GM18861 (cell line): ENCODE data around the gene WDPCP.
A peak's percentile ranks its signal among the peaks of the same experiment; 100 is the strongest.
"Not testable (repeated sequence)": the region's sequence is repeated elsewhere in the genome, so short reads cannot be mapped to it uniquely, and the experiment has no call there.

Source experiments
- ATAC-seq: cut with Tn5 transposase; IDR thresholded peaks from one replicate; pipeline ENCODE4 v1.9.1; 2021; ENCODE audit not compliant: unreplicated experiment

Gene WDPCP

DNA sequence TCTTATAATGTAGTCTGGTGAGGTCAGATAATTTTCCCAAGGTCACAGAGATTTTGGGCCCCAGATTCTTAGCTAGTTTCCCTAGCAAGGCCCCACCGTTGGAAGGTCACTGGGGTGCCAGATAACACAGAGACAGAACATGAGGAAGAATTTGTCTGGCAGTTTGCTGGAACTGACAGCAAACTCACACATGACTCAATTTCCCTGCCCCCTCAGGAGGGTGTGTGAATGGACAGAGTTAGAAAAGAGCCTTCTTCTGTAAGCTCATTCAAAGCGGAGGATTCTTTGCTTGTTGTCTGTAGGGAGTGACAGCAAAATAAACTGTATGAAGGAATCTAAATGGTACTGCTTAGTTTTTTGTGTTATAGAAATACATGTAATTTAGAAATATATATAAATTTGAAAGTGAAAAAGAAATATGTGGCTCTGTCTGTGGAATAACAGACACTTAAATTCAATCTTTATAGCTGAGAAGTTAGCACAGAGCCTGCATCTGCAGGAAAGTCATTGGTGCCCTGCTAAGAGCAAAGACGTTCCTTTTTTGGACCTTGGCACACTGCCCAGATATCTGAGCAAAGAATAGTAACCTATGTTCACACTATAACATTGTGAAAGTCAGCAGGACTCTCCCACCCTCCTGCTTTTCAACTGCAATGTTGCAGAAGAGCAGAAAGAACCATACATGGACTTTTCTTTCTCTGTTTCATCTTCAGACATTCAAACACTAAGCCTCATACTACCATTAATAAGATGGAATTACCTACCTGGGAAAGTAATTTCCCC lies 2.5 kb upstream of the WDPCP start:
- ATAC-seq, result no peak

DNA sequence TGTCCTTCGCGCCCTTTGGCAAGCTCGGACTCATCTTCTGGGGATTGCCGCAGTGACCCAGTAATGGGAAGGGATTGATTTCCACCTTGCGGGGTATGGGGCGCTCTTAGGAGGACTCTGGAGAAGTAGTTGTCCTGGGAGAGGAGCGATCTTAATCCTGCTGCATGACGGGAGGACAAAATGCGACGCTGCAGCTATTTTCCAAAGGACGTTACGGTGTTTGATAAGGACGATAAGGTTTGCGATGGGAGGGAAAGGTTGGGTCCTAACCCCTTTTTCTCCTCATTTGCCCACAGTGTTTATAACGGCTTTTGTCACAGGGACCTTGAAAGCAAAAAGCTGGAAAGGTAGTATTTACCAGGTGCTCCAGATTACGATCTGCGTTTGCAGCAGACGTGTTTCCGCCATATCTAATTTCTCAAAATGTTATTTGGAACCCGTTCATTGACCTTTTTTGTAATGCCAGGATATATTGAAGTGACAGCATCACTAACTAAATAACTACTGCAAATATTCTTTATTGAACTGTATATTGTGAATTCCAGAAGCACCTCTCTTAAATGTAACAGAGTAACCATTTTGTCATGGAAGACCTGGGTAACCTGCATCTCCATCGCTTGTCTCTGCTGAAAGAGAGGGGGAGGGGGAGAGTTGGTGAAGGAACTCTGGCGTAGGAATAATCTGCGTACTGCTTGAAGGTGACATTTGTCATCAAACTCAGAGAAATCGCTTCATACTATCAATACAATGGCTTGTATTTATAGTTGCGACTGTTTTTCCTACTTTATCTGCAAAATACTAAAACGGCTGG lies 1.1 kb upstream of the WDPCP start:
- no peak for ATAC-seq

DNA sequence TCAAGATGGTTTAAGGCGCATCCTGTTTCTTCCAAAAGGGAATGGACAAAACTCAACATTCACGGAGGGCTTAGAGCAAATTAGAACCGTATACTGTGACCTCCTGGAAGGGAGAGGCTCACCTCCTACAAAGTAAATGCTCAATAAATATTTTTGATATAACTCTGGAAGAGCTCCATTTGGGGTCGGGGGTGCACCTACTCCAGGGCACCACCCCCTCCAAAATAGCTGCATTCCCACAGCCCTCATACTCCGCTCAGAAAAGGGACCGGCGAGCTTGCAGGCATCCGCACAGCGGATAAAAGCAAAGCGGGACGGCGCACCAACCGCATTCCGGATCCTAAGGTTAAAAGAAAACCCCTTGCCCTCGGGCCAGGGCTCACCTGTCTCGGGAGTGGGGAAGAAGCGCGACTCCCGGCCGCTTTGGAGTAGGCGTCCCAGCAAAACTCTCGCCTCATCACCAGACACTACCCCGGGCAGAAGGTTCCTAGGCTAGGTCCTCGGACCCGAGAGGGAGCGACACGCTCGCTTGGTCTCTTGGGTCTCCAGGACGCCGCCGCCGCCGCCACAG lies 378 bp downstream of the WDPCP start:
- no peak for ATAC-seq

DNA sequence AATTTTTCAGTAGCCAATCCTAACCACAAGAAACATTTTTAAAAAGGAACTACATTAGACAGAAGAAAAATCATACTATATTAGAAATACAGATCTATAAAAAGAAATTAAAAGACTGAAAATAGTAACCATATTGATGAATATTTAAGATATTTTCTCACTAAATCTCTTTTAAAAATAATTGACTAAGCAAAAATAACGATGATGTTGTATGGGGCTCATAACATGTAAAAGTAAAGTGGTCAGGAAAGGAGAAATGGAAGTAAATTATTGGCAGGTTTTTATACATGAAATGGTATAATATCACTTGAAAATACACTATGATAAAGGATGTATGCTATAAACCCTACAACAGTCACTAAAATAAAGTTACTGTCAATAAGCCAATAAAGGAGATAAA lies 5.4 kb downstream of the WDPCP start:
- no peak for ATAC-seq

- ATAC-seq, result no peak
Observed at GRCh38 chr2:63581298-63581961, 6.8 kb downstream of the WDPCP start.

GRCh38 chr2:63580651-63581297 lies 7.5 kb downstream of the WDPCP start:
- ATAC-seq, result no peak

- no peak for ATAC-seq
Observed at GRCh38 chr2:63578767-63579166, 9.5 kb downstream of the WDPCP start.

GRCh38 chr2:63576546-63576945 lies 11.7 kb downstream of the WDPCP start:
- no peak for ATAC-seq

GRCh38 chr2:63573726-63574345 lies 14.4 kb downstream of the WDPCP start:
- not testable (repeated sequence) for ATAC-seq

- ATAC-seq, result not testable (repeated sequence)
Observed at GRCh38 chr2:63573026-63573425, 15.3 kb downstream of the WDPCP start.

- ATAC-seq, result no peak
Observed at GRCh38 chr2:63572001-63572400, 16.3 kb downstream of the WDPCP start.

- ATAC-seq, result no peak
Observed at GRCh38 chr2:63571291-63571690, 17.0 kb downstream of the WDPCP start.

DNA sequence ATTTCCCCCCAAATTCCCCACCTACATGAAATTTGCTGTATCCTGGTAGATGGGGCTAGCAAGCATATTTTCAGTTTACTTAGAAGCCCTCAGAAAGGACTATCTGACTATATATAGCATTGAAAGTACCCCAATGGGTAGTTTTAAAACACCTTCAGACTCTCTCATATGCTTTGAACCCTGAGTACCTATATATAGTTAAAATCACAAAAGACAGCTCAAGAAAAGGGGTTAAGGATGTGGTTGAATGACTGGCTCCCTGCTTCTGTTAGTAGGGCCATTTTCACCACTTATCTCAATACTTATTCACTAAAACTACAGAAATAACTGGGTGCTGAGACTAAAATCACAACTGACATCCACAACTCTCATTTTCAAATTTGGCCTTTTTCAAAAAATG lies 18.5 kb downstream of the WDPCP start:
- peak; percentile 56 for ATAC-seq

- ATAC-seq, result no peak
Observed at GRCh38 chr2:63562751-63563150, 25.5 kb downstream of the WDPCP start.

DNA sequence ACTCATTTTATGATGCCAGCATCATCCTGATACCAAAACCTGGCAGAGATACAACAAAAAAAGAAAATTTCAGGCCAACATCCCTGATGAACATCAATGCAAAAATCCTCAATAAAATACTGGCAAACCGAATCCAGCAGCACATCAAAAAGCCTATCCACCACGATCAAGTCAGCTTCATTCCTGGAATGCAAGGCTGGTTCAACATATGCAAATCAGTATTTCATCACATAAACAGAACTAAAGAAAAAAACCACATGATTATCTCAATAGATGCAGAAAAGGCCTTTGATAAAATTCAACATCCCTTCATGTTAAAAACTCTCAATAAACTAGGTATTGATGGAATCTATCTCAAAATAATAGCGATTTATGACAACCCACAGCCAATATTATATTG lies 29.4 kb downstream of the WDPCP start:
- ATAC-seq, result not testable (repeated sequence)

GRCh38 chr2:63557819-63558218 lies 30.5 kb downstream of the WDPCP start:
- ATAC-seq, result not testable (repeated sequence)

DNA sequence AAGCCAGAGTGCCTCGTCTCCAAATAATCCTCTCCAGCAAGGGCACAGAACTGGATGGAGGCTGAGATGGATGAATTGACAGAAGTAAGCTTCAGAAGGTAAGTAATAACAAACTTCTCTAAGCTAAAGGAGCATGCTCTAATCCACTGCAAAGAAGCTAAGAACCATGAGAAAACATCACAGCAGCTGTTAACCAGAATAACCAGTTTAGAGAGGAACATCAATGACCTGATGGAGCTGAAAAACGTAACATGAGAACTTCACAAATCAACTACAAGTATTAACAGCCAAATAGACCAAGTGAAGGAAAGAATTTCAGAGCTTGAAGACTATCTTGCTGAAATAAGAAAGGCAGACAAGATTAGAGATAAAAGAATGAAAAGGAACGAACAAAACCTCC lies 32.3 kb downstream of the WDPCP start:
- ATAC-seq, result no peak

- ATAC-seq, result no peak
Observed at GRCh38 chr2:63555299-63555698, 33.0 kb downstream of the WDPCP start.

- ATAC-seq, result no peak
Observed at GRCh38 chr2:63553049-63553448, 35.2 kb downstream of the WDPCP start.

DNA sequence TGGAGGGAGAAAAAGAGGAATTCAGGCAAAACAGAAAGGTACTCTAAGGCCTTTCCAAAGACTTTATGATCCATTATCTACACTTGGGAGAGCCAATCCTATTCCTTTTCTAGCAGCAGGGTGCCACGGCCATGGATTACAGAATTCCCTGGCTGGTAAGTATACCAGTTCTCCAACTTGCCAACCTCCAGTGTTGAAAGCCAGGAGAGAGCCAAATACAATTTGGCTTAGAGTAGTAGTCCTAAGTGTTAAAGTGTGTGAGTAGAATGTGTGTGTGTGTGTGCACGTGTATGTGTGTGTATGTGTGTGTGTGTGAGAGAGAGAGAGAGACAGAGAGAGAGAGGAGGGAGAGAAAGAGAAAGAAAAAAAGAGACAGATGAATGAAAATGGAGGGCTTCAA lies 43.3 kb downstream of the WDPCP start:
- ATAC-seq, result no peak
